Measurements from ENCODE around the gene GSTM3. TPM values are rescaled to one million over a fixed set of nuclear protein-coding genes. Genes with fewer than 3 reads are reported as not detected.

GSTM3 gene
- total RNA-seq, 1 donor from 2014 or later, result 59.2 TPM

GRCh38 chr1:109762821-109763645, 22.2 kb upstream of the GSTM3 start:
- no peak overlapping the region for H3K27ac ChIP-seq
- DNase-seq (ENCODE audit: low spot score in 2 of 2), result peak; percentile 5 to 61
- no peak for TF ChIP-seq CTCF (IDR thresholded peaks at IDR 0.05)

GRCh38 chr1:109762039-109762585, 21.3 kb upstream of the GSTM3 start:
- Histone ChIP-seq H3K27me3 (no peaks in the 10 kb centered on the region), H3K36me3 (no peaks in the 10 kb centered on the region), H3K9me3 (no peaks in the 10 kb centered on the region), H3K4me1 (peaks cover 0 to under 1% of the 10 kb centered on the region in 2 donors), H3K4me3 (no peak overlapping the region), H3K27ac (no peak overlapping the region)
- DNase-seq (ENCODE audit: low spot score in 2 of 2), result peak in 1 of 2 donors; percentile 49
- TF ChIP-seq CTCF (IDR thresholded peaks at IDR 0.05), result no peak
- intact Hi-C loops (cut with DNase I), result no loop called here

More at GRCh38 chr1:109762821-109763645, 22.2 kb upstream of the GSTM3 start:
- H3K36me3 ChIP-seq, result no peaks in the 10 kb centered on the region
- peaks cover 0 to 5% of the 10 kb centered on the region in 2 donors for H3K4me1 ChIP-seq
- no peaks in the 10 kb centered on the region for H3K9me3 ChIP-seq
- intact Hi-C loops (cut with DNase I), result no loop called here
- H3K27me3 ChIP-seq, result no peaks in the 10 kb centered on the region
- H3K4me3 ChIP-seq, result no peak overlapping the region

GRCh38 chr1:109761227-109762038, 20.6 kb upstream of the GSTM3 start:
- Histone ChIP-seq H3K27ac (no peak overlapping the region), H3K27me3 (no peaks in the 10 kb centered on the region), H3K9me3 (no peaks in the 10 kb centered on the region), H3K4me3 (no peak overlapping the region), H3K4me1 (no peaks in the 10 kb centered on the region), H3K36me3 (no peaks in the 10 kb centered on the region)
- no peak for TF ChIP-seq CTCF (IDR thresholded peaks at IDR 0.05)
- intact Hi-C loops (cut with DNase I), result no loop called here
- DNase-seq (ENCODE audit: low spot score in 2 of 2), result peak in 1 of 2 donors; percentile 59

GRCh38 chr1:109760581-109761226, 19.9 kb upstream of the GSTM3 start:
- H3K9me3 ChIP-seq, result no peaks in the 10 kb centered on the region

More at GRCh38 chr1:109760581-109761226, 19.9 kb upstream of the GSTM3 start:
- no peak overlapping the region for H3K4me3 ChIP-seq
- H3K27me3 ChIP-seq, result no peaks in the 10 kb centered on the region
- H3K27ac ChIP-seq, result no peak overlapping the region
- no peak for TF ChIP-seq CTCF (IDR thresholded peaks at IDR 0.05)
- DNase-seq (ENCODE audit: low spot score in 2 of 2), result peak in 1 of 2 donors; percentile 52
- H3K4me1 ChIP-seq, result no peaks in the 10 kb centered on the region
- intact Hi-C loops (cut with DNase I), result no loop called here
- no peaks in the 10 kb centered on the region for H3K36me3 ChIP-seq

Measured in ascending aorta (tissue), 2 donors.